HEK293T (cell line): ENCODE measurements around the gene PLXDC1.

Source experiments
- CTCF ChIA-PET: fragments of 350-600 bp; formaldehyde crosslinking; extraction: SDS; loops from one replicate; lab custom pipeline; 2021; ENCODE audit warnings: antibody characterized with exemption, inconsistent platforms; lab: Yijun Ruan, JAX
- POLR2A ChIA-PET: fragments of 350-600 bp; formaldehyde crosslinking; extraction: SDS; loops from one replicate; lab custom pipeline; 2020; ENCODE audit warnings: antibody characterized with exemption, inconsistent platforms; lab: Yijun Ruan, JAX
- DNase-seq: peaks from one replicate; pipeline ENCODE4 v3.0.0; 2012; ENCODE audit warnings: mixed read lengths; ENCODE audit errors: extremely low spot score
- ARNT ChIP-seq: fragments of 450-650 bp; IDR thresholded peaks from 2 replicates; pipeline ENCODE4 v1.6.1; 2017; ENCODE audit warnings: mild to moderate bottlenecking
- BHLHE40 ChIP-seq: fragments of 450-650 bp; IDR thresholded peaks from 2 replicates; pipeline ENCODE4 v1.6.1; 2016; ENCODE audit warnings: mild to moderate bottlenecking, moderate library complexity, borderline replicate concordance
- CTBP1 ChIP-seq: fragments of 450-650 bp; IDR thresholded peaks from 2 replicates; pipeline ENCODE4 v1.6.1; 2016; ENCODE audit warnings: borderline replicate concordance
- ELF4 ChIP-seq: fragments of 450-650 bp; IDR thresholded peaks from 2 replicates; pipeline ENCODE4 v1.6.1; 2017; ENCODE audit warnings: antibody characterized with exemption
- FOXA1 ChIP-seq: fragments of 450-650 bp; IDR thresholded peaks from 2 replicates; pipeline ENCODE4 v1.6.1; 2016; ENCODE audit warnings: mild to moderate bottlenecking
- FOXK2 ChIP-seq: fragments of 450-650 bp; IDR thresholded peaks from 2 replicates; pipeline ENCODE4 v1.6.1; 2016; ENCODE audit warnings: mild to moderate bottlenecking
- FOXM1 ChIP-seq: fragments of 450-650 bp; IDR thresholded peaks from 2 replicates; pipeline ENCODE4 v1.6.1; 2017; ENCODE audit warnings: mild to moderate bottlenecking, borderline replicate concordance
- HDGF ChIP-seq: fragments of 450-650 bp; IDR thresholded peaks from 2 replicates; pipeline ENCODE4 v1.6.1; 2017; ENCODE audit warnings: antibody characterized with exemption, borderline replicate concordance
- L3MBTL2 ChIP-seq: fragments of 450-650 bp; conservative IDR thresholded peaks from 2 replicates; pipeline ENCODE4 v1.6.1; 2016; ENCODE audit warnings: mild to moderate bottlenecking
- LEF1 ChIP-seq: fragments of 450-650 bp; IDR thresholded peaks from 2 replicates; pipeline ENCODE4 v1.6.1; 2017; ENCODE audit warnings: mild to moderate bottlenecking, borderline replicate concordance
- NFRKB ChIP-seq: fragments of 450-650 bp; IDR thresholded peaks from 2 replicates; pipeline ENCODE4 v1.6.1; 2016; ENCODE audit warnings: mild to moderate bottlenecking, moderate library complexity
- PKNOX1 ChIP-seq: fragments of 450-650 bp; IDR thresholded peaks from 2 replicates; pipeline ENCODE4 v1.6.1; 2016
- SP1 ChIP-seq: fragments of 450-650 bp; IDR thresholded peaks from 2 replicates; pipeline ENCODE4 v1.6.1; 2017
- SUZ12 ChIP-seq: fragments of 450-650 bp; IDR thresholded peaks from 2 replicates; pipeline ENCODE4 v1.6.1; 2016; ENCODE audit warnings: mild to moderate bottlenecking
- TARDBP ChIP-seq: fragments of 450-650 bp; IDR thresholded peaks from 2 replicates; pipeline ENCODE4 v1.6.1; 2016
- ZNF384 ChIP-seq: fragments of 450-650 bp; IDR thresholded peaks from 2 replicates; pipeline ENCODE4 v1.6.1; 2016

Gene PLXDC1

GRCh38 chr17:39194089-39194984 is 42.9 kb upstream of the PLXDC1 start:
- peak; percentile 52 for TF ChIP-seq PKNOX1
- TF ChIP-seq SUZ12: no peak
- TF ChIP-seq ELF4: no peak
- TF ChIP-seq NFRKB: no peak
- TF ChIP-seq SP1: no peak
- no peak for TF ChIP-seq BHLHE40
- ChIA-PET CTCF (interaction anchor here (0.6 to 2.7 kb wide), 14 partner anchors 9 to 50 kb away, joined by 3 to 13 read pairs (median 4); partner anchors contain the start of gene ARL5C), POLR2A (interaction anchor here (1.0 to 2.1 kb wide), 3 partner anchors 10 to 56 kb away, joined by 3 to 11 read pairs (median 4); no protein-coding TSS in a partner anchor)
- peak; percentile 67 for DNase-seq

- ChIA-PET POLR2A (no interaction called here), CTCF (interaction anchor here (0.6 kb wide), 1 partner anchor 22 kb away, joined by 3 read pairs; no protein-coding TSS in a partner anchor)
- TF ChIP-seq NFRKB (no peak), CTBP1 (no peak), FOXK2 (no peak), FOXA1 (no peak), HDGF (no peak), SUZ12 (no peak), PKNOX1 (no peak), SP1 (no peak), BHLHE40 (no peak), TARDBP (no peak)
- DNase-seq: no peak
These were observed 41.9 kb upstream of the PLXDC1 start for GRCh38 chr17:39193346-39193745.

DNA sequence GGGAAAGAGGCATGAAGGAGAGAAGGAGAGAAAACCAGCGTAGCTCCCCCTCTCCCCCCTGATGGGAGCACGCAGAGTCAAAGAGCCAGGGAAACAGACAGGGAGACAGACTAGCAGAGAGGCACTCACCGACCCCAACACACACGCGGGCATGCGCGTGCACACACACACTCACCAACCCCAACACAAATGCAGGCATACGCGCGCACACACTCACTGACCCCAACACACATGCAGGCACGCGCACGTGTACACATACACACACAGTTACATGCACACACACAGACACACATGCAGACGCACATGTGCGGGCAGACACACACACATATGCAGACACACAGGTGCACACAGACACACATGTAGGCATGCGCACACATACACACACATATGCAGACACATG is 41.5 kb upstream of the PLXDC1 start:
- TF ChIP-seq CTBP1 (no peak), SUZ12 (no peak), ELF4 (no peak), HDGF (no peak), PKNOX1 (no peak), LEF1 (no peak), L3MBTL2 (no peak), BHLHE40 (no peak), FOXK2 (no peak), FOXM1 (no peak), ZNF384 (no peak), TARDBP (no peak), NFRKB (no peak), ARNT (no peak), SP1 (no peak), FOXA1 (no peak)
- ChIA-PET POLR2A (no interaction called here), CTCF (interaction anchor here (0.6 kb wide), 1 partner anchor 21 kb away, joined by 3 read pairs; no protein-coding TSS in a partner anchor)

GRCh38 chr17:39191750-39192510 is 40.5 kb upstream of the PLXDC1 start:
- no peak for DNase-seq
- no peak for TF ChIP-seq FOXA1
- no peak for TF ChIP-seq FOXM1
- no peak for TF ChIP-seq BHLHE40
- no peak for TF ChIP-seq PKNOX1
- ChIA-PET CTCF (interaction anchor here (2.4 kb wide), 1 partner anchor 17 kb away, joined by 7 read pairs; no protein-coding TSS in a partner anchor), POLR2A (interaction anchor here (2.5 kb wide), 1 partner anchor 8 kb away, joined by 14 read pairs; the partner anchor contains the start of gene RPL19)

More for the DNA sequence above, 41.5 kb upstream of the PLXDC1 start:
- DNase-seq: no peak

GRCh38 chr17:39187152-39187830 is 35.9 kb upstream of the PLXDC1 start:
- no peak for DNase-seq
- TF ChIP-seq ARNT (no peak), ELF4 (no peak), L3MBTL2 (no peak), PKNOX1 (no peak), FOXA1 (no peak), ZNF384 (no peak), TARDBP (no peak), LEF1 (no peak), NFRKB (no peak), FOXM1 (no peak), FOXK2 (no peak), SUZ12 (no peak), CTBP1 (no peak), BHLHE40 (no peak), SP1 (no peak), HDGF (no peak)
- CTCF ChIA-PET: interaction anchor here (1.2 kb wide), 1 partner anchor 12 kb away, joined by 3 read pairs; no protein-coding TSS in a partner anchor
- POLR2A ChIA-PET: no interaction called here
